ENCODE data around the gene PTPN2. TPM values are rescaled to one million over a fixed set of nuclear protein-coding genes. Genes with fewer than 3 reads are reported as not detected.

The PTPN2 gene
- total RNA-seq, 4 donors from 2014 or later, result 33.1 to 45.3 (median 37.7) TPM

GRCh38 chr18:12884406-12885323 lies 628 bp upstream of the PTPN2 start:
- 16 to 22% methylated on average over 24 to 33 of the region's 35 CpGs for WGBS, 2 donors
- no peaks in the 10 kb centered on the region for H3K27me3 ChIP-seq
- intact Hi-C loops (cut with DNase I), result loop anchor here (10.0 kb wide), 1 partner anchor 60 kb away; the partner anchor contains the start of gene SEH1L
- no peak for DNase-seq
- TF ChIP-seq CTCF (IDR thresholded peaks at IDR 0.05) (no peak), POLR2A (IDR thresholded peaks at IDR 0.05) (no peak)
- H3K4me1 ChIP-seq, result peaks cover 6 to 25% of the 10 kb centered on the region in 2 donors
- H3K27ac ChIP-seq, result peak overlapping the region; percentile 99 to 100 (median 99)
- H3K36me3 ChIP-seq, result no peaks in the 10 kb centered on the region
- peak overlapping the region in 2 of 3 donors; percentile 32 to 90 for H3K4me3 ChIP-seq (replicated peaks in 1 of 3)
- H3K9me3 ChIP-seq, result no peaks in the 10 kb centered on the region

GRCh38 chr18:12883372-12883683 lies 709 bp downstream of the PTPN2 start:
- WGBS, 2 donors, result 0% methylated on average over 1 to 6 of the region's 38 CpGs
- TF ChIP-seq POLR2A (IDR thresholded peaks at IDR 0.05) (no peak), CTCF (IDR thresholded peaks at IDR 0.05) (no peak)
- intact Hi-C loops (cut with DNase I), result loop anchor here (10.0 kb wide), 1 partner anchor 61 kb away; the partner anchor contains the start of gene SEH1L
- Histone ChIP-seq H3K4me1 (peaks cover 15 to 35% of the 10 kb centered on the region in 2 donors), H3K27me3 (no peaks in the 10 kb centered on the region), H3K27ac (peak overlapping the region; percentile 99 to 100 (median 99)), H3K9me3 (no peaks in the 10 kb centered on the region), H3K36me3 (no peaks in the 10 kb centered on the region), H3K4me3 (replicated peaks in 1 of 3) (peak overlapping the region; percentile 61 to 90 (median 84))
- peak in 1 of 2 donors; percentile 34 for DNase-seq

GRCh38 chr18:12882453-12883371 lies 1.3 kb downstream of the PTPN2 start:
- DNase-seq, result no peak
- H3K4me3 ChIP-seq (replicated peaks in 1 of 3), result peak overlapping the region; percentile 61 to 90 (median 84)
- TF ChIP-seq POLR2A (IDR thresholded peaks at IDR 0.05) (no peak), CTCF (IDR thresholded peaks at IDR 0.05) (no peak)
- peak overlapping the region; percentile 99 to 100 (median 99) for H3K27ac ChIP-seq
- H3K27me3 ChIP-seq, result no peaks in the 10 kb centered on the region
- intact Hi-C loops (cut with DNase I), result loop anchor here (10.0 kb wide), 1 partner anchor 62 kb away; the partner anchor contains the start of gene SEH1L
- peaks cover 17 to 37% of the 10 kb centered on the region in 2 donors for H3K4me1 ChIP-seq
- 9 to 13% methylated on average over 22 of the region's 22 CpGs for WGBS, 2 donors
- no peaks in the 10 kb centered on the region for H3K9me3 ChIP-seq
- no peaks in the 10 kb centered on the region for H3K36me3 ChIP-seq

DNA sequence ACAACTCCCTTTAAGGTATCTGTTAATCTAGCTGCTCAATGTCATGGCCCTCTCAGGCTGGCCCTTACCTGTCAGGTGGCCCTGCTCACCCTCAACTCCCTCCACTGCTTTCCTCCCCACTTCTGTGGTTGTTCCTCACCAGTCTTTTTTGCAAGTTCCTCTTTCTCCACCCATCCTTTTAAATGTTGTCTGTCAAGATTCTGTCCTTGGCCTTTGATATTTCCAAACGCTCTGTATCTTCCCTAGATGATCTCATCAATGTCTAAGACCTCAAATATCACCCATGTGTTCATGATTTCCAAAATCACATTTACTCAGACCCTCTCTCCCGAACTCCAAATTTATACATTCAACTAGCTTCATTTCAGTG lies 3.5 kb downstream of the PTPN2 start:
- WGBS, 2 donors, result 91 to 94% methylated on average over 2 of the region's 2 CpGs
- H3K4me3 ChIP-seq (replicated peaks in 1 of 3), result no peak overlapping the region
- H3K9me3 ChIP-seq, result no peaks in the 10 kb centered on the region
- intact Hi-C loops (cut with DNase I), result loop anchor here (10.0 kb wide), 1 partner anchor 64 kb away; the partner anchor contains the start of gene SEH1L
- peaks cover 17 to 37% of the 10 kb centered on the region in 2 donors for H3K4me1 ChIP-seq
- H3K36me3 ChIP-seq, result no peaks in the 10 kb centered on the region
- DNase-seq, result no peak
- H3K27me3 ChIP-seq, result no peaks in the 10 kb centered on the region
- peak overlapping the region in 1 of 3 donors; percentile 12 for H3K27ac ChIP-seq
- TF ChIP-seq CTCF (IDR thresholded peaks at IDR 0.05), result no peak
- TF ChIP-seq POLR2A (IDR thresholded peaks at IDR 0.05), result no peak
